ENCODE data around the gene ABCA6.

The ABCA6 gene

DNA sequence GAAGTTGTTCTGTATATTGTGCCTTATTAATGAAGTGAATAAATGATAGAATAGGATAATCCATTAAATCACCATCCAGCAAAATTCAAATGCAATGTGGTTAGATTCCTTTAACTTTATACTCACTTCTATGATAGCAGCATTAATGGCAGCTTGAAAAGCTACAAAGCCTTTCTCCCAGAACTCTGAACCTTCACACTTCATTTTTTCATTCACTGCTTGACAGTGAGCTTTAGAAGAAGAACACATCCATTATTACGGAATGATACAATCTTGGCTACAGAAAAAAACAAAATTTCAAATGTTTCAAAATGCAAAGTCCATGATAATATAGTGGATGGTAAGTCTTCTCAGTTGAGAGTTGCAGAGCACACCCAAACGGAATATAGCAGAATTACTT, 97.3 kb downstream of the ABCA6 start:
- TF ChIP-seq SIN3A (IDR thresholded peaks at IDR 0.05; ENCODE audit: borderline replicate concordance, insufficient read depth, low read length): no peak
- TF ChIP-seq FOXP2 (optimal IDR thresholded peaks at IDR 0.05; ENCODE audit: borderline replicate concordance, extremely low read depth, extremely low read length, insufficient read depth): no peak
- TF ChIP-seq, protein P1, sequence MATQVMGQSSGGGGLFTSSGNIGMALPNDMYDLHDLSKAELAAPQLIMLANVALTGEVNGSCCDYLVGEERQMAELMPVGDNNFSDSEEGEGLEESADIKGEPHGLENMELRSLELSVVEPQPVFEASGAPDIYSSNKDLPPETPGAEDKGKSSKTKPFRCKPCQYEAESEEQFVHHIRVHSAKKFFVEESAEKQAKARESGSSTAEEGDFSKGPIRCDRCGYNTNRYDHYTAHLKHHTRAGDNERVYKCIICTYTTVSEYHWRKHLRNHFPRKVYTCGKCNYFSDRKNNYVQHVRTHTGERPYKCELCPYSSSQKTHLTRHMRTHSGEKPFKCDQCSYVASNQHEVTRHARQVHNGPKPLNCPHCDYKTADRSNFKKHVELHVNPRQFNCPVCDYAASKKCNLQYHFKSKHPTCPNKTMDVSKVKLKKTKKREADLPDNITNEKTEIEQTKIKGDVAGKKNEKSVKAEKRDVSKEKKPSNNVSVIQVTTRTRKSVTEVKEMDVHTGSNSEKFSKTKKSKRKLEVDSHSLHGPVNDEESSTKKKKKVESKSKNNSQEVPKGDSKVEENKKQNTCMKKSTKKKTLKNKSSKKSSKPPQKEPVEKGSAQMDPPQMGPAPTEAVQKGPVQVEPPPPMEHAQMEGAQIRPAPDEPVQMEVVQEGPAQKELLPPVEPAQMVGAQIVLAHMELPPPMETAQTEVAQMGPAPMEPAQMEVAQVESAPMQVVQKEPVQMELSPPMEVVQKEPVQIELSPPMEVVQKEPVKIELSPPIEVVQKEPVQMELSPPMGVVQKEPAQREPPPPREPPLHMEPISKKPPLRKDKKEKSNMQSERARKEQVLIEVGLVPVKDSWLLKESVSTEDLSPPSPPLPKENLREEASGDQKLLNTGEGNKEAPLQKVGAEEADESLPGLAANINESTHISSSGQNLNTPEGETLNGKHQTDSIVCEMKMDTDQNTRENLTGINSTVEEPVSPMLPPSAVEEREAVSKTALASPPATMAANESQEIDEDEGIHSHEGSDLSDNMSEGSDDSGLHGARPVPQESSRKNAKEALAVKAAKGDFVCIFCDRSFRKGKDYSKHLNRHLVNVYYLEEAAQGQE (IDR thresholded peaks at IDR 0.05; ENCODE audit: insufficient read depth in 1 of 2, low read depth in 2 of 2, low read length in 2 of 2): no peak
- no peak for TF ChIP-seq TAF1 (IDR thresholded peaks at IDR 0.05; ENCODE audit: borderline replicate concordance, insufficient read depth, low read length)
- no peak for TF ChIP-seq POLR2AphosphoS5 (IDR thresholded peaks at IDR 0.05; ENCODE audit: low read depth, low read length)

DNA sequence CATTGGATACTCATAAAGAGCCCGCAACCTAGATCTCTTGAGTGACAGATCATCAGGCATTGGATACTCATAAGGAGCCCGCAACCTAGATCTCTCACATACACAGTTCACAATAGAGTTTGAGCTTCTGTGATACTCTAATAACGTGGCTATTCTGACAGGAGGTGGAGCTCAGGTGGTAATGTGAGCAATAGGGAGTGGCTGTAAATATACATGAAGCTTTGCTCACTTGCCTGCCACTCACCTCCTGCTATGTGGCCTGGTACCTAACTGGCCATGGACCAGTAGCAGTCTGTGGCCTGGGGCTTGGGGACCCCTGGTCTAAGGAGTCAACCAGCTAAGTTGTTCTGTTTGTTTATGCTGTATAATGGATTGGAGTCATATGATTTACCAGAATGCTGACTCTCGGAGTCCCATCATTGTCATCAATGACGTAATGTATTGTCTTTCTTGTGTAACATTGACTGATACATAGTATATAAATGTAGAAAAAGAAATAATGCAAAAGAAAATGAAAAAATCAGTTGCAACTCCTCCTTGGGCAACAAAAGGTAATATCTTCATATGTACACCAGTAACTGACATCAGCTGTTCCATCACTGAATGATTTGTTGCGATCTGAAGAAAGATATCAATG, 98.5 kb downstream of the ABCA6 start:
- no peak for TF ChIP-seq TAF1 (IDR thresholded peaks at IDR 0.05; ENCODE audit: borderline replicate concordance, insufficient read depth, low read length)
- TF ChIP-seq, protein P1 (IDR thresholded peaks at IDR 0.05; ENCODE audit: insufficient read depth in 1 of 2, low read depth in 2 of 2, low read length in 2 of 2): no peak
- TF ChIP-seq POLR2AphosphoS5 (IDR thresholded peaks at IDR 0.05; ENCODE audit: low read depth, low read length): no peak
- TF ChIP-seq SIN3A (IDR thresholded peaks at IDR 0.05; ENCODE audit: borderline replicate concordance, insufficient read depth, low read length): no peak
- no peak for TF ChIP-seq FOXP2 (optimal IDR thresholded peaks at IDR 0.05; ENCODE audit: borderline replicate concordance, extremely low read depth, extremely low read length, insufficient read depth)

DNA sequence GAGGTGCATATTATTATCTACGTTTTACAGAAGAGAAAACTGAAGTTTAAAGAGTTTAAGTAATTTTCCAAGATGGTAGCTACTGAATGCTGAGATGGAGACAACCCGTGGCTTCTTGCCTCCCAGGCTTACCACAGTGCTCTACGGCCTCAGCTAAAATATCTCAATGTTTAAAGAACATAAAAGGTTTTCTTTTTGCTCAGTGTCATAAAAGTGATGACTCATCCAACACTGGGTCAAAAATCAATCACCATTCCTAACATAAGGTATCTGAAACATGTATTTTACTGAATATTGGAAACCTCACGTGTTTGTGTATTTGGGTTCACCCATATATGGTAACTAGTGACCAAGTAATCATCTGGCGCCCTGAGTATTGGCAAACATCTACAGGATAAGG, 99.4 kb downstream of the ABCA6 start:
- no peak for TF ChIP-seq TAF1 (IDR thresholded peaks at IDR 0.05; ENCODE audit: borderline replicate concordance, insufficient read depth, low read length)
- TF ChIP-seq POLR2AphosphoS5 (IDR thresholded peaks at IDR 0.05; ENCODE audit: low read depth, low read length): no peak
- TF ChIP-seq FOXP2 (optimal IDR thresholded peaks at IDR 0.05; ENCODE audit: borderline replicate concordance, extremely low read depth, extremely low read length, insufficient read depth): no peak
- no peak for TF ChIP-seq SIN3A (IDR thresholded peaks at IDR 0.05; ENCODE audit: borderline replicate concordance, insufficient read depth, low read length)
- TF ChIP-seq, protein P1 (IDR thresholded peaks at IDR 0.05; ENCODE audit: insufficient read depth in 1 of 2, low read depth in 2 of 2, low read length in 2 of 2): no peak

DNA sequence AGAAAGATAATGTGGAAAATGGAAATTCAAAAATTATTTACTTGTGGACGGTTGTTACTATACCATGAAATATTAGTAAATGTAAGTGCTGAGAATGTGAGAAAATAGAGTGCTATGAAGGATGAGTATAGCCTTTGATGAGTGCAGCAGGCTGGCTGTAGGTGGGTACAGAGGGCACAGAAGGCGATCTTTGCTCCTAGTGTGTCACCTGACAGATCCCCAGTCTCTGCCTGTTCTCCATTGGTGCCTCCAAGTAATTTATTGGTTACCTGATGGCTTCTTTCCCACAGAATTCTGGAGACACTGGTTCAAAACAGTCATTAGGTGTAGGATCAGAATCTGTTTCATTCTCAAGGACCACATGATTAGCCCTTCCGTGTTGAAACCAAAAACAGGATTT, 109.9 kb downstream of the ABCA6 start:
- TF ChIP-seq, protein P1 (IDR thresholded peaks at IDR 0.05; ENCODE audit: insufficient read depth in 1 of 2, low read depth in 2 of 2, low read length in 2 of 2): no peak
- TF ChIP-seq TAF1 (IDR thresholded peaks at IDR 0.05; ENCODE audit: borderline replicate concordance, insufficient read depth, low read length) (no peak), FOXP2 (optimal IDR thresholded peaks at IDR 0.05; ENCODE audit: borderline replicate concordance, extremely low read depth, extremely low read length, insufficient read depth) (no peak), SIN3A (IDR thresholded peaks at IDR 0.05; ENCODE audit: borderline replicate concordance, insufficient read depth, low read length) (no peak), POLR2AphosphoS5 (IDR thresholded peaks at IDR 0.05; ENCODE audit: low read depth, low read length) (no peak)

All from PFSK-1 (cell line).